Fibroblast of lung (primary cell): ENCODE data around the gene NEURL1. TPM values are rescaled to one million over a fixed set of nuclear protein-coding genes. Genes with fewer than 3 reads are reported as not detected.

ENCODE experiments used
- DNase-seq, 2 donors: peaks; one replicate each; pipeline versions ENCODE4 v3.0.0 to v3.0.0-alpha.2; 2010; ENCODE audit warnings: low read depth in 2 of 2
- H2AFZ ChIP-seq: 2 replicates; pipeline ENCODE4 v1.5.1; 2012; ENCODE audit warnings: low read length, control low read depth, inconsistent platforms
- H3K27ac ChIP-seq: 2 replicates; pipeline ENCODE4 v1.5.1; 2011; ENCODE audit warnings: low read length, control low read depth; ENCODE audit not compliant: insufficient read depth
- H3K27me3 ChIP-seq: 2 replicates; pipeline ENCODE4 v1.5.1; 2011; ENCODE audit warnings: mild to moderate bottlenecking, low read length; ENCODE audit not compliant: control insufficient read depth, insufficient read depth
- H3K36me3 ChIP-seq: 2 replicates; pipeline ENCODE4 v1.5.1; 2011; ENCODE audit warnings: low read length; ENCODE audit not compliant: control insufficient read depth, insufficient read depth
- H3K4me1 ChIP-seq: 2 replicates; pipeline ENCODE4 v1.5.1; 2011; ENCODE audit warnings: low read length; ENCODE audit not compliant: control insufficient read depth, insufficient read depth; ENCODE audit errors: extremely low read depth
- H3K4me2 ChIP-seq: 2 replicates; pipeline ENCODE4 v1.5.1; 2011; ENCODE audit warnings: low read length, control low read depth; ENCODE audit not compliant: insufficient read depth; ENCODE audit errors: extremely low read depth
- H3K4me3 ChIP-seq, 4 experiments: fragments of 200-600 bp in 1 of 4; sonication (generic) in 1 of 4; replicated peaks in 1 of 4; 2 replicates each; pipeline ENCODE4 v1.5.1; 2011 to 2016; ENCODE audit warnings: low read length in 4 of 4, low read depth in 3 of 4, mild to moderate bottlenecking in 3 of 4, control low read depth in 2 of 4, inconsistent platforms in 1 of 4, mixed read lengths in 1 of 4; ENCODE audit not compliant: insufficient read depth in 1 of 4; ENCODE audit errors: control extremely low read depth in 1 of 4
- H3K79me2 ChIP-seq: 2 replicates; pipeline ENCODE4 v1.5.1; 2012; ENCODE audit warnings: mild to moderate bottlenecking, low read length, inconsistent platforms; ENCODE audit not compliant: control insufficient read depth, insufficient read depth
- H3K9ac ChIP-seq: 2 replicates; pipeline ENCODE4 v1.5.1; 2011; ENCODE audit warnings: mild to moderate bottlenecking, low read length, control low read depth; ENCODE audit not compliant: insufficient read depth
- H3K9me3 ChIP-seq: 2 replicates; pipeline ENCODE4 v1.5.1; 2012; ENCODE audit warnings: low read depth, low read length; ENCODE audit not compliant: control insufficient read depth, insufficient read depth
- H4K20me1 ChIP-seq: 2 replicates; pipeline ENCODE4 v1.5.1; 2011; ENCODE audit warnings: low read length; ENCODE audit not compliant: control insufficient read depth, insufficient read depth; ENCODE audit errors: extremely low read depth
- EZH2 ChIP-seq: IDR thresholded peaks from 2 replicates; pipeline ENCODE4 v1.5.1; 2012; ENCODE audit warnings: low read length, control low read depth, mild to moderate bottlenecking; ENCODE audit errors: missing control alignments
- polyA plus RNA-seq, 2 donors: library from polyadenylated mRNA; depleted of rRNA in 1 of 2; stranded (reverse) in 1 of 2; unstranded in 1 of 2; fragments of >200 nt; gene quantifications; 2 replicates each; pipeline ENCODE4 v1.2.1, GENCODE V29; 2011 to 2012; ENCODE audit warnings: missing spikeins in 1 of 2
- total RNA-seq: library from RNA; depleted of rRNA; stranded (reverse); fragments of >200 nt; gene quantifications from 2 replicates; pipeline ENCODE4 v1.2.1, GENCODE V29; 2014
- TF ChIP-seq, protein P1 (sequence below), 2 donors: IDR thresholded peaks in 1 of 2; conservative IDR thresholded peaks in 1 of 2; 1 replicate in 1 of 2; 2 replicates in 1 of 2; pipeline ENCODE4 v1.5.1; 2011 to 2012; ENCODE audit warnings: low read length in 2 of 2, control low read depth in 1 of 2, inconsistent platforms in 1 of 2, low read depth in 1 of 2, mild to moderate bottlenecking in 1 of 2

NEURL1 gene
- total and polyA plus RNA-seq, 2 donors (not counting 1 experiment from before 2014, with no cell fraction given) = 0.12 TPM; not detected in 1

DNA sequence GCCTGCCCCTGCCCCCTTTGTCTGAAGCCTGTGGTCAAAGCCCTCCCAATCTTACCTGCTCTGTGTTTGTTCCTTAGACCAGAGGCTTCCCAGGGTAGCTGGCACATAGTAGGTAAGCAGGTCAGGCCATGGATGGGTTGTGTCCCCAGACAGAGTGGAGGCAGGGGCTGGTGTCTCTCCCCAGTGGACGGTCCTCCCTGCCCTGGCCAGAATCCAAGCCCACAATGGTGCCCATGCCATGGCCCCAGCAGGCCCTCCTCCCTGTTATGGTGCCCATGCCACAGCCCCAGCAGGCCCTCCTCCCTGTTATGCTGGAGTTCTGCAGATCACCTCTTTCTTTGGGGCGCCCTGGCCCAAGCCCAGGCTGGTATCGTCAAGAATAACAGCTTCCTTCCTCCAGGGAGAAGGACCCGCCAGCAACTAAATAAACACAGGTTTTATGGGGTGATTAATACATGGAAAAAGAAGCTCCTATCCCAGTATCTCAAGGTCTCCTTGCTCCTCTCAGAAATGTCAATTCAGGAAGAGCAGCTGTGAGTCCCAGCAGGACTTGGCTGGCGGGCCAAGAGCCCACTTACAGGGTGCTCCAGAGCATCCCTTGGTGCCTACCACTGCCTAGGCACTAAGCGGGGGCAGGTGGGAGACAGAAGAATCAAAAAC lies 82.0 kb downstream of the NEURL1 start:
- Histone ChIP-seq H3K27ac (no peak overlapping the region), H2AFZ (no peak overlapping the region), H4K20me1 (no peaks in the 10 kb centered on the region), H3K79me2 (no peaks in the 10 kb centered on the region), H3K4me1 (no peaks in the 10 kb centered on the region), H3K9me3 (no peaks in the 10 kb centered on the region), H3K4me3 (no peak overlapping the region), H3K27me3 (peaks cover 27% of the 10 kb centered on the region), H3K9ac (no peak overlapping the region), H3K4me2 (no peak overlapping the region), H3K36me3 (no peaks in the 10 kb centered on the region)
- DNase-seq = no peak
- TF ChIP-seq EZH2 = no peak

DNA sequence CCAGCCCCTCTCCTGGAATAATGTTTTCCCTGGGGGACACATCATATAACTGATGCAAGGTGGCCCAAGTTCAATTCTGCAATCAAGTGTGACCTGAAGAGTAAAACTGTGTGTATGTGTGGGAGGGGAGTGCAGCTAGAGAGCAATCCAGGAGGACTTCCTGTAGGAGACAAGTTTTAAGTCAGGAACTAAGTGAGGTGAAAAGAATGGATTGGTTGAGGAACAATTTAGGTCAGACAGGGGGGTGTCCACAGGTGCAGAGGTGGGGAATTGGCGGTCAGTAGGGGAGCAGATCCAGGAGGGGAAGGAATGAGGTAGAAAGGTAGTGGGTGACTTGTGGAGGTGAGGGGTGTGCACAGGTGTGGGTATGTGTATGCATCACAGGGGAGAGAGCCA lies 82.6 kb downstream of the NEURL1 start:
- no peaks in the 10 kb centered on the region for H4K20me1 ChIP-seq
- H3K79me2 ChIP-seq = no peaks in the 10 kb centered on the region
- no peak overlapping the region for H3K9ac ChIP-seq
- no peak for DNase-seq
- no peaks in the 10 kb centered on the region for H3K4me1 ChIP-seq
- H3K36me3 ChIP-seq = no peaks in the 10 kb centered on the region
- H3K27me3 ChIP-seq = peaks cover 25% of the 10 kb centered on the region
- no peaks in the 10 kb centered on the region for H3K9me3 ChIP-seq
- H3K27ac ChIP-seq = no peak overlapping the region
- H3K4me3 ChIP-seq = no peak overlapping the region
- no peak overlapping the region for H3K4me2 ChIP-seq
- H2AFZ ChIP-seq = no peak overlapping the region
- TF ChIP-seq EZH2 = no peak
- TF ChIP-seq, protein P1, sequence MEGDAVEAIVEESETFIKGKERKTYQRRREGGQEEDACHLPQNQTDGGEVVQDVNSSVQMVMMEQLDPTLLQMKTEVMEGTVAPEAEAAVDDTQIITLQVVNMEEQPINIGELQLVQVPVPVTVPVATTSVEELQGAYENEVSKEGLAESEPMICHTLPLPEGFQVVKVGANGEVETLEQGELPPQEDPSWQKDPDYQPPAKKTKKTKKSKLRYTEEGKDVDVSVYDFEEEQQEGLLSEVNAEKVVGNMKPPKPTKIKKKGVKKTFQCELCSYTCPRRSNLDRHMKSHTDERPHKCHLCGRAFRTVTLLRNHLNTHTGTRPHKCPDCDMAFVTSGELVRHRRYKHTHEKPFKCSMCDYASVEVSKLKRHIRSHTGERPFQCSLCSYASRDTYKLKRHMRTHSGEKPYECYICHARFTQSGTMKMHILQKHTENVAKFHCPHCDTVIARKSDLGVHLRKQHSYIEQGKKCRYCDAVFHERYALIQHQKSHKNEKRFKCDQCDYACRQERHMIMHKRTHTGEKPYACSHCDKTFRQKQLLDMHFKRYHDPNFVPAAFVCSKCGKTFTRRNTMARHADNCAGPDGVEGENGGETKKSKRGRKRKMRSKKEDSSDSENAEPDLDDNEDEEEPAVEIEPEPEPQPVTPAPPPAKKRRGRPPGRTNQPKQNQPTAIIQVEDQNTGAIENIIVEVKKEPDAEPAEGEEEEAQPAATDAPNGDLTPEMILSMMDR (conservative IDR thresholded peaks at IDR 0.05 in 1 of 2, IDR thresholded peaks at IDR 0.05 in 1 of 2; ENCODE audit: low read depth in 1 of 2, low read length in 2 of 2) = no peak

DNA sequence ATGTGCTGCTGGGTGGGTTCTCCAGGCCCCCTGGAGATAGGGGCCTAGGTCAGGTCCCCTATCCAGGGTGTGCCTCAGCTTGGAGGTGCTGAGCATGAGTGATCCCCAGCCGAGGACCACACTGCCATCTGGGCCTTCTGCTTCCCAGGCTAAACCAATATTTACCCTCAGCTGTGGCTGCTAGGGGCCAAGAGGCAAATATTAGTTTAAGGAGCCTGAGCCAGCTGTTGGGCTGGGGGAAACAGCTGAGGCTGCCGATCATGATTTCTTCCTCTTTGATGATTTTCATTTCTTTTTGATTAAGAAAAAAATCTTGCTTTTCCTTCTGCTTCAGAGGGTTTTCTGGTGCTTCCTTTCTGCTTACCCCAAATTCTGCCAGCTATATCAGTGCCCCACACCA lies 83.4 kb downstream of the NEURL1 start:
- no peaks in the 10 kb centered on the region for H3K36me3 ChIP-seq
- H3K9me3 ChIP-seq = no peaks in the 10 kb centered on the region
- no peaks in the 10 kb centered on the region for H4K20me1 ChIP-seq
- no peak overlapping the region for H3K4me3 ChIP-seq
- no peak for DNase-seq
- no peak overlapping the region for H3K4me2 ChIP-seq
- TF ChIP-seq EZH2 = no peak
- TF ChIP-seq, protein P1 (conservative IDR thresholded peaks at IDR 0.05 in 1 of 2, IDR thresholded peaks at IDR 0.05 in 1 of 2; ENCODE audit: low read depth in 1 of 2, low read length in 2 of 2) = no peak
- H3K4me1 ChIP-seq = no peaks in the 10 kb centered on the region
- H2AFZ ChIP-seq = no peak overlapping the region
- H3K27ac ChIP-seq = no peak overlapping the region
- no peak overlapping the region for H3K9ac ChIP-seq
- H3K27me3 ChIP-seq = peaks cover 21% of the 10 kb centered on the region
- H3K79me2 ChIP-seq = no peaks in the 10 kb centered on the region
